22Rv1 (cell line): ENCODE data around the gene NCKAP5L.

ENCODE experiments used
- H3K27ac ChIP-seq: fragments of 450-650 bp; 2 replicates; pipeline ENCODE4 v1.5.1; 2017
- CTCF ChIP-seq: fragments of 450-650 bp; IDR thresholded peaks from 2 replicates; pipeline ENCODE4 v1.5.1; 2017; ENCODE audit warnings: mild to moderate bottlenecking
- ZFX ChIP-seq: fragments of 450-650 bp; IDR thresholded peaks from 2 replicates; pipeline ENCODE4 v1.6.1; 2017; ENCODE audit warnings: antibody characterized with exemption, borderline replicate concordance

Gene NCKAP5L

GRCh38 chr12:49827051-49827400 lies 1.2 kb downstream of the NCKAP5L start:
- TF ChIP-seq CTCF (no peak), ZFX (no peak)
- H3K27ac ChIP-seq, result no peak overlapping the region

GRCh38 chr12:49825971-49826421 lies 2.2 kb downstream of the NCKAP5L start:
- TF ChIP-seq ZFX, result no peak
- no peak for TF ChIP-seq CTCF
- no peak overlapping the region for H3K27ac ChIP-seq

GRCh38 chr12:49825360-49825970 lies 2.7 kb downstream of the NCKAP5L start:
- TF ChIP-seq ZFX (no peak), CTCF (no peak)
- no peak overlapping the region for H3K27ac ChIP-seq

GRCh38 chr12:49824895-49825294 lies 3.3 kb downstream of the NCKAP5L start:
- TF ChIP-seq CTCF, result no peak
- TF ChIP-seq ZFX, result no peak
- H3K27ac ChIP-seq, result no peak overlapping the region

GRCh38 chr12:49824416-49824815 lies 3.8 kb downstream of the NCKAP5L start:
- no peak overlapping the region for H3K27ac ChIP-seq
- TF ChIP-seq CTCF (no peak), ZFX (no peak)

GRCh38 chr12:49823951-49824350 lies 4.3 kb downstream of the NCKAP5L start:
- H3K27ac ChIP-seq, result no peak overlapping the region
- no peak for TF ChIP-seq ZFX
- no peak for TF ChIP-seq CTCF

GRCh38 chr12:49823350-49823749 lies 4.9 kb downstream of the NCKAP5L start:
- TF ChIP-seq ZFX, result no peak
- TF ChIP-seq CTCF, result no peak
- no peak overlapping the region for H3K27ac ChIP-seq
